OCI-LY7 (cell line): ENCODE measurements around the gene PAK6. TPM values are rescaled to one million over a fixed set of nuclear protein-coding genes. Genes with fewer than 3 reads are reported as not detected.

Experiments
- BruUV-seq: library from RNA; stranded (reverse); fragments of 400-500 nt; replicated peaks from 2 replicates; lab custom pipeline; 2021; lab: Mats Ljungman, UMichigan
- CTCF ChIA-PET: fragments of 300-600 bp; sonication (Branson Sonifier 250); formaldehyde crosslinking; loops from one replicate; lab custom pipeline; 2022; ENCODE audit warnings: antibody characterized with exemption; ENCODE audit not compliant: unreplicated experiment; lab: Charles Lee
- POLR2A ChIA-PET: fragments of 300-600 bp; sonication (Branson Sonifier 250); formaldehyde crosslinking; loops from one replicate; lab custom pipeline; 2022; ENCODE audit warnings: antibody characterized with exemption; lab: Charles Lee
- DNase-seq: peaks from one replicate; pipeline ENCODE4 v3.0.0-alpha.2; 2015; ENCODE audit warnings: low spot score
- H2AFZ ChIP-seq: fragments of 200-600 bp; sonication (generic), shearing (Covaris generic); 2 replicates; pipeline ENCODE4 v1.6.1; 2014; ENCODE audit warnings: mild to moderate bottlenecking, antibody characterized with exemption, low read length, moderate library complexity
- H3K27ac ChIP-seq: fragments of 200-600 bp; sonication (generic); 2 replicates; pipeline ENCODE4 v1.5.1; 2014; ENCODE audit warnings: mixed run types, low read depth, mild to moderate bottlenecking, moderate library complexity, low read length, inconsistent platforms; ENCODE audit not compliant: poor library complexity, severe bottlenecking
- H3K36me3 ChIP-seq: fragments of 200-600 bp; sonication (generic); 2 replicates; pipeline ENCODE4 v1.6.1; 2014; ENCODE audit warnings: mild to moderate bottlenecking, antibody characterized with exemption, low read length, moderate library complexity, mixed read lengths; ENCODE audit not compliant: insufficient read depth
- H3K4me1 ChIP-seq: fragments of 200-600 bp; sonication (generic); 2 replicates; pipeline ENCODE4 v1.5.1; 2014; ENCODE audit warnings: mild to moderate bottlenecking, low read length; ENCODE audit not compliant: insufficient read depth, poor library complexity, severe bottlenecking
- H3K4me2 ChIP-seq: fragments of 200-600 bp; sonication (generic); 2 replicates; pipeline ENCODE4 v1.6.1; 2014; ENCODE audit warnings: mild to moderate bottlenecking, low read length
- H3K4me3 ChIP-seq: fragments of 200-600 bp; sonication (generic); 2 replicates; pipeline ENCODE4 v1.5.1; 2014; ENCODE audit warnings: mild to moderate bottlenecking, low read depth, low read length; ENCODE audit not compliant: poor library complexity, severe bottlenecking
- H3K79me2 ChIP-seq: fragments of 200-600 bp; sonication (generic); 2 replicates; pipeline ENCODE4 v1.6.1; 2016; ENCODE audit warnings: low read depth, mild to moderate bottlenecking, low read length, moderate library complexity, mixed read lengths; ENCODE audit not compliant: insufficient read depth
- H3K9me2 ChIP-seq: fragments of 200-600 bp; sonication (generic); 2 replicates; pipeline ENCODE4 v1.6.1; 2016; ENCODE audit warnings: mild to moderate bottlenecking, low read length, mixed read lengths; ENCODE audit not compliant: insufficient read depth
- H3K9me3 ChIP-seq: fragments of 200-600 bp; sonication (generic); 2 replicates; pipeline ENCODE4 v1.6.1; 2014; ENCODE audit warnings: mild to moderate bottlenecking, mixed run types, low read length, mixed read lengths
- H4K20me1 ChIP-seq: fragments of 200-600 bp; sonication (generic); 2 replicates; pipeline ENCODE4 v1.6.1; 2014; ENCODE audit warnings: mild to moderate bottlenecking, antibody characterized with exemption, low read length, moderate library complexity, mixed read lengths; ENCODE audit not compliant: insufficient read depth
- CTCF ChIP-seq: fragments of 200-600 bp; sonication (generic); conservative IDR thresholded peaks from 2 replicates; pipeline ENCODE4 v1.5.1; 2014; ENCODE audit warnings: mild to moderate bottlenecking, antibody characterized with exemption, low read length, moderate library complexity, mixed read lengths
- EZH2phosphoT487 ChIP-seq: fragments of 200-600 bp; sonication (generic); IDR thresholded peaks from 2 replicates; pipeline ENCODE4 v1.6.1; 2018; ENCODE audit warnings: low read depth, borderline replicate concordance, mild to moderate bottlenecking, mixed run types, antibody characterized with exemption, low read length, moderate library complexity, mixed read lengths
- intact Hi-C: fragments of 100-400 bp; cut with micrococcal nuclease; formaldehyde crosslinking; loops from one replicate; pipeline ENCODE4 v1.10.0; 2022; ENCODE audit not compliant: unreplicated experiment
- total RNA-seq, 2 experiments: library from RNA; depleted of rRNA in 1 of 2; stranded (reverse); fragments of >200 nt in 1 of 2; shearing (Covaris generic) in 1 of 2; gene quantifications; 2 replicates each; pipeline ENCODE4 v1.2.3, GENCODE V29; 2014 to 2022

PAK6 gene
- total RNA-seq, 2 experiments from 2014 or later = 0.03 TPM; not detected in 1

GRCh38 chr15:40250771-40251483 lies 12.1 kb downstream of the PAK6 start:
- H3K9me2 ChIP-seq = no peaks in the 10 kb centered on the region
- DNase-seq = no peak
- no peak overlapping the region for H3K27ac ChIP-seq
- no peaks in the 10 kb centered on the region for H3K9me3 ChIP-seq
- H4K20me1 ChIP-seq = no peaks in the 10 kb centered on the region
- no peaks in the 10 kb centered on the region for H3K36me3 ChIP-seq
- no peaks in the 10 kb centered on the region for H3K4me1 ChIP-seq
- H3K79me2 ChIP-seq = no peaks in the 10 kb centered on the region
- POLR2A ChIA-PET = no interaction called here
- H3K4me2 ChIP-seq = no peak overlapping the region
- no peak overlapping the region for H3K4me3 ChIP-seq
- CTCF ChIA-PET = no interaction called here
- intact Hi-C loops = no loop called here
- no TSS peak for BruUV-seq
- H2AFZ ChIP-seq = no peak overlapping the region
- TF ChIP-seq EZH2phosphoT487 = no peak

- H3K4me3 ChIP-seq = no peak overlapping the region
- CTCF ChIA-PET = no interaction called here
- H3K27ac ChIP-seq = no peak overlapping the region
- H3K4me2 ChIP-seq = no peak overlapping the region
- POLR2A ChIA-PET = no interaction called here
- no peak overlapping the region for H2AFZ ChIP-seq
- intact Hi-C loops = no loop called here
- no peak for DNase-seq
- TF ChIP-seq EZH2phosphoT487 = no peak
- TF ChIP-seq CTCF = no peak
- H3K4me1 ChIP-seq = no peaks in the 10 kb centered on the region
- H3K9me3 ChIP-seq = no peaks in the 10 kb centered on the region
- no TSS peak for BruUV-seq
- no peaks in the 10 kb centered on the region for H3K36me3 ChIP-seq
- no peaks in the 10 kb centered on the region for H3K79me2 ChIP-seq
- no peaks in the 10 kb centered on the region for H3K9me2 ChIP-seq
- H4K20me1 ChIP-seq = no peaks in the 10 kb centered on the region
Observed at GRCh38 chr15:40251486-40252140, 12.8 kb downstream of the PAK6 start.

- no TSS peak for BruUV-seq
- Histone ChIP-seq H3K4me1 (no peaks in the 10 kb centered on the region), H3K36me3 (no peaks in the 10 kb centered on the region), H3K27ac (no peak overlapping the region), H4K20me1 (no peaks in the 10 kb centered on the region), H3K4me2 (no peak overlapping the region), H2AFZ (no peak overlapping the region), H3K9me3 (no peaks in the 10 kb centered on the region), H3K4me3 (no peak overlapping the region), H3K79me2 (no peaks in the 10 kb centered on the region), H3K9me2 (no peaks in the 10 kb centered on the region)
- intact Hi-C loops = no loop called here
- CTCF ChIA-PET = no interaction called here
- POLR2A ChIA-PET = no interaction called here
- TF ChIP-seq EZH2phosphoT487 (no peak), CTCF (no peak)
- DNase-seq = no peak
Observed at GRCh38 chr15:40252141-40252437, 13.2 kb downstream of the PAK6 start.
